Endothelial cell of umbilical vein (primary cell): ENCODE measurements around the gene PKMYT1. TPM values are rescaled to one million over a fixed set of nuclear protein-coding genes. Genes with fewer than 3 reads are reported as not detected.

Source experiments
- BruUV-seq: library from RNA; stranded (reverse); fragments of 400-500 nt; replicated peaks from 2 replicates; lab custom pipeline; 2021; lab: Mats Ljungman, UMichigan
- CTCF ChIA-PET: fragments of 300-600, 350-600 bp; sonication (Branson Sonifier 250); formaldehyde crosslinking; loops from one replicate; lab custom pipeline; 2021; ENCODE audit warnings: antibody characterized with exemption, inconsistent platforms; lab: Charles Lee
- POLR2A ChIA-PET: fragments of 300-600, 350-600 bp; sonication (Branson Sonifier 250); formaldehyde crosslinking; loops from one replicate; lab custom pipeline; 2021; ENCODE audit warnings: antibody characterized with exemption, inconsistent platforms; lab: Charles Lee
- DNase-seq: peaks from one replicate; pipeline ENCODE4 v3.0.0-alpha.2; 2011; ENCODE audit warnings: low read depth, low spot score
- FAIRE-seq: peaks from 2 replicates; lab custom pipeline; 2011; peaks lifted over from hg19 to GRCh38; lab: Jason Lieb, UNC
- H2AFZ ChIP-seq: 2 replicates; pipeline ENCODE4 v1.6.0; 2012; ENCODE audit warnings: low read depth, low read length, control low read depth, inconsistent platforms
- H3K27ac ChIP-seq: 2 replicates; pipeline ENCODE4 v1.5.1; 2011; ENCODE audit warnings: low read depth, mild to moderate bottlenecking, control low read depth, low read length, moderate library complexity; ENCODE audit not compliant: insufficient read depth
- H3K27me3 ChIP-seq, 2 experiments: 2 replicates each; pipeline versions ENCODE4 v1.6.0 to v1.6.1; 2011; ENCODE audit warnings: low read length in 2 of 2, mixed read lengths in 1 of 2; ENCODE audit not compliant: control insufficient read depth in 2 of 2, insufficient read depth in 2 of 2
- H3K36me3 ChIP-seq, 2 experiments: 2 replicates in 1 of 2; 3 replicates in 1 of 2; pipeline ENCODE4 v1.5.1; 2011; ENCODE audit warnings: low read length in 2 of 2, mild to moderate bottlenecking in 1 of 2, moderate library complexity in 1 of 2; ENCODE audit not compliant: control insufficient read depth in 2 of 2, insufficient read depth in 2 of 2; ENCODE audit errors: extremely low read depth in 1 of 2
- H3K4me1 ChIP-seq: 3 replicates; pipeline ENCODE4 v1.5.1; 2011; ENCODE audit warnings: mild to moderate bottlenecking, low read length; ENCODE audit not compliant: control insufficient read depth, insufficient read depth; ENCODE audit errors: extremely low read depth
- H3K4me2 ChIP-seq: 2 replicates; pipeline ENCODE4 v1.6.1; 2011; ENCODE audit warnings: low read length, control low read depth, mixed read lengths; ENCODE audit not compliant: insufficient read depth
- H3K4me3 ChIP-seq, 3 experiments: fragments of 200-600 bp in 1 of 3; sonication (generic), shearing (Covaris generic) in 1 of 3; replicated peaks in 1 of 3; 2 replicates each; pipeline ENCODE4 v1.5.1; 2011 to 2016; ENCODE audit warnings: control low read depth in 3 of 3, low read length in 3 of 3, mild to moderate bottlenecking in 2 of 3, inconsistent platforms in 1 of 3, low read depth in 1 of 3, moderate library complexity in 1 of 3; ENCODE audit not compliant: insufficient read depth in 1 of 3
- H3K79me2 ChIP-seq: 2 replicates; pipeline ENCODE4 v1.6.0; 2012; ENCODE audit warnings: low read length, inconsistent platforms; ENCODE audit not compliant: control insufficient read depth, insufficient read depth
- H3K9ac ChIP-seq: replicated peaks from 2 replicates; pipeline ENCODE3; 2011; ENCODE audit warnings: low read length, control low read depth; ENCODE audit not compliant: insufficient read depth; ENCODE audit errors: extremely low read depth
- H3K9me1 ChIP-seq: replicated peaks from 3 replicates; pipeline ENCODE4 v1.6.0; 2011; ENCODE audit warnings: mild to moderate bottlenecking, low read length; ENCODE audit not compliant: control insufficient read depth, insufficient read depth; ENCODE audit errors: extremely low read depth
- H3K9me3 ChIP-seq: replicated peaks from 2 replicates; pipeline ENCODE4 v1.5.1; 2012; ENCODE audit warnings: low read length, inconsistent platforms; ENCODE audit not compliant: control insufficient read depth, insufficient read depth
- H4K20me1 ChIP-seq: replicated peaks from 2 replicates; pipeline ENCODE3; 2011; ENCODE audit warnings: mild to moderate bottlenecking, low read length; ENCODE audit not compliant: control insufficient read depth, insufficient read depth; ENCODE audit errors: extremely low read depth
- EZH2 ChIP-seq: IDR thresholded peaks from 2 replicates; pipeline ENCODE4 v1.6.1; 2012; ENCODE audit warnings: borderline replicate concordance, low read depth, mild to moderate bottlenecking, moderate library complexity, low read length, inconsistent platforms; ENCODE audit not compliant: severe bottlenecking
- FOS ChIP-seq: IDR thresholded peaks from 2 replicates; pipeline ENCODE4 v1.6.1; 2011; ENCODE audit warnings: mild to moderate bottlenecking, low read length, moderate library complexity, borderline replicate concordance; ENCODE audit not compliant: insufficient read depth
- GATA2 ChIP-seq: IDR thresholded peaks from 2 replicates; pipeline ENCODE4 v1.7.0; 2011; ENCODE audit warnings: low read depth, mild to moderate bottlenecking, moderate library complexity, mixed read lengths, low read length; ENCODE audit not compliant: insufficient read length, insufficient read depth
- JUN ChIP-seq: IDR thresholded peaks from 2 replicates; pipeline ENCODE4 v1.6.1; 2011; ENCODE audit warnings: borderline replicate concordance, low read depth; ENCODE audit not compliant: insufficient read length, insufficient read depth
- MYC ChIP-seq: IDR thresholded peaks from one replicate; pipeline ENCODE4 v1.6.1; 2011; ENCODE audit warnings: mild to moderate bottlenecking, low read depth, low read length
- POLR2A ChIP-seq: IDR thresholded peaks from 2 replicates; pipeline ENCODE4 v1.6.1; 2012; ENCODE audit warnings: low read depth, mild to moderate bottlenecking, control low read depth, low read length
- POLR2AphosphoS5 ChIP-seq: IDR thresholded peaks from 2 replicates; pipeline ENCODE4 v1.6.1; 2012; ENCODE audit warnings: low read depth, mild to moderate bottlenecking, control low read depth, low read length, moderate library complexity; ENCODE audit not compliant: insufficient read depth
- dilution Hi-C: fragments of 300-500 bp; cut with MboI; formaldehyde crosslinking; loops from one replicate; pipeline ENCODE4 v1.15.0; 2019; ENCODE audit warnings: low sequenced_read_pairs; ENCODE audit not compliant: extremely low pct_ligation_motif_present
- intact Hi-C: fragments of 100-400 bp; cut with micrococcal nuclease; formaldehyde crosslinking; loops from one replicate; pipeline ENCODE4 v1.10.0; 2022
- polyA plus RNA-seq, 4 experiments: library from polyadenylated mRNA; depleted of rRNA in 3 of 4; stranded (reverse) in 3 of 4; unstranded in 1 of 4; fragments of >200 nt; gene quantifications; 2 replicates each; pipeline versions ENCODE4 v1.2.1 to v1.2.3, GENCODE V29; 2011 to 2012; ENCODE audit warnings: missing spikeins in 1 of 4
- total RNA-seq: library from RNA; stranded (reverse); gene quantifications from 2 replicates; pipeline ENCODE4 v1.2.3, GENCODE V29; 2021
- TF ChIP-seq, protein P1 (sequence below), 2 donors: IDR thresholded peaks; 1 replicate in 1 of 2; 2 replicates in 1 of 2; pipeline ENCODE4 v1.5.1; 2011; ENCODE audit warnings: low read length in 2 of 2, mild to moderate bottlenecking in 2 of 2, moderate library complexity in 2 of 2, control low read depth in 1 of 2, inconsistent platforms in 1 of 2, low read depth in 1 of 2; ENCODE audit not compliant: insufficient read depth in 1 of 2; ENCODE audit errors: extremely low read depth in 1 of 2
- TF ChIP-seq, protein P2 (sequence below): IDR thresholded peaks from 2 replicates; pipeline ENCODE4 v1.6.1; 2011; ENCODE audit not compliant: insufficient read depth, insufficient read length

The PKMYT1 gene
- total and polyA plus RNA-seq, 2 donors (not counting 3 experiments of a cell fraction or from before 2014, with no cell fraction given) = 26.1 to 48.5 TPM

DNA sequence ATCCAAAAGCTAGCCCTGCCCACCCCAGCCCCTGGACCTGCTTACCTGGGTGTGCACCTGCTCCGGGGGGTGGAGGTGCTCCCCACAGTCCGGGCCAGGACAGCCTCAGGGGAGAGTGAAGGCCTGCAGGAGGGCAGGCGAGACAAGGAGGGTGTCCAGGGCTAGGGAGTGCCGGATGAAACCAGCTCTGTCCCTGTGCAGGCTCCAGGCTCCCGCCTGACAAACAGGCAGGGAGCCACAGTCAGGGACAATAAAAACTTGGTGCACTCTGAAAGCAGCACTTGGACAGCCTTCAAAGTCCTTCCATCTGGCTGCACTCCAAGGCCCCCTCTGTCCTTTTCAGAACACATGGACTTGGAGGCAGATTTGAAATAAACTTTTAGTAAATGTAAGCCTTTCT, 7.2 kb downstream of the PKMYT1 start:
- peaks cover 0 to 2% of the 10 kb centered on the region in 2 experiments for H3K36me3 ChIP-seq
- H3K9me1 ChIP-seq = no peaks in the 10 kb centered on the region
- dilution Hi-C loops = no loop called here
- no peak overlapping the region for H3K27ac ChIP-seq
- H2AFZ ChIP-seq = no peak overlapping the region
- no peak overlapping the region for H3K4me2 ChIP-seq
- H4K20me1 ChIP-seq = no peaks in the 10 kb centered on the region
- no peaks in the 10 kb centered on the region for H3K9me3 ChIP-seq
- TF ChIP-seq POLR2AphosphoS5 (no peak), FOS (no peak), MYC (no peak), GATA2 (no peak), JUN (no peak), POLR2A (no peak), EZH2 (no peak)
- TF ChIP-seq, protein P1, sequence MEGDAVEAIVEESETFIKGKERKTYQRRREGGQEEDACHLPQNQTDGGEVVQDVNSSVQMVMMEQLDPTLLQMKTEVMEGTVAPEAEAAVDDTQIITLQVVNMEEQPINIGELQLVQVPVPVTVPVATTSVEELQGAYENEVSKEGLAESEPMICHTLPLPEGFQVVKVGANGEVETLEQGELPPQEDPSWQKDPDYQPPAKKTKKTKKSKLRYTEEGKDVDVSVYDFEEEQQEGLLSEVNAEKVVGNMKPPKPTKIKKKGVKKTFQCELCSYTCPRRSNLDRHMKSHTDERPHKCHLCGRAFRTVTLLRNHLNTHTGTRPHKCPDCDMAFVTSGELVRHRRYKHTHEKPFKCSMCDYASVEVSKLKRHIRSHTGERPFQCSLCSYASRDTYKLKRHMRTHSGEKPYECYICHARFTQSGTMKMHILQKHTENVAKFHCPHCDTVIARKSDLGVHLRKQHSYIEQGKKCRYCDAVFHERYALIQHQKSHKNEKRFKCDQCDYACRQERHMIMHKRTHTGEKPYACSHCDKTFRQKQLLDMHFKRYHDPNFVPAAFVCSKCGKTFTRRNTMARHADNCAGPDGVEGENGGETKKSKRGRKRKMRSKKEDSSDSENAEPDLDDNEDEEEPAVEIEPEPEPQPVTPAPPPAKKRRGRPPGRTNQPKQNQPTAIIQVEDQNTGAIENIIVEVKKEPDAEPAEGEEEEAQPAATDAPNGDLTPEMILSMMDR (IDR thresholded peaks at IDR 0.05; ENCODE audit: extremely low read depth in 1 of 2, insufficient read depth in 1 of 2, low read depth in 1 of 2, low read length in 2 of 2) = no peak
- TF ChIP-seq, protein P2, sequence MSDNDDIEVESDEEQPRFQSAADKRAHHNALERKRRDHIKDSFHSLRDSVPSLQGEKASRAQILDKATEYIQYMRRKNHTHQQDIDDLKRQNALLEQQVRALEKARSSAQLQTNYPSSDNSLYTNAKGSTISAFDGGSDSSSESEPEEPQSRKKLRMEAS = no peak
- POLR2A ChIA-PET = no interaction called here
- CTCF ChIA-PET = no interaction called here
- H3K27me3 ChIP-seq = peaks cover 0 to 2% of the 10 kb centered on the region in 2 experiments
- intact Hi-C loops = no loop called here
- no TSS peak for BruUV-seq
- H3K79me2 ChIP-seq = peaks cover 12% of the 10 kb centered on the region
- no peak overlapping the region for H3K4me3 ChIP-seq
- H3K9ac ChIP-seq = no peak overlapping the region
- DNase-seq (no peak), FAIRE-seq (no peak)
- H3K4me1 ChIP-seq = peaks cover 9% of the 10 kb centered on the region
